Testis (tissue), 3 donors: ENCODE results near the gene NOA1. TPM values are rescaled to one million over a fixed set of nuclear protein-coding genes. Genes with fewer than 3 reads are reported as not detected.

Source experiments
- DNase-seq: peaks from one replicate; pipeline ENCODE4 v3.0.0-alpha.2; 2019
- H3K27ac ChIP-seq, 2 donors: fragments of 200-600 bp; sonication (generic); one replicate each; pipeline ENCODE4 v1.5.1; 2019
- H3K27me3 ChIP-seq: fragments of 200-600 bp; sonication (generic); one replicate; pipeline ENCODE4 v1.5.1; 2019
- H3K36me3 ChIP-seq: fragments of 200-600 bp; sonication (generic); one replicate; pipeline ENCODE4 v1.5.1; 2017; ENCODE audit warnings: low read depth; ENCODE audit errors: missing control alignments
- H3K4me1 ChIP-seq: fragments of 200-600 bp; sonication (generic); one replicate; pipeline ENCODE4 v1.5.1; 2019
- H3K4me3 ChIP-seq, 2 donors: fragments of 200-600 bp; sonication (generic); one replicate each; pipeline ENCODE4 v1.5.1; 2017 to 2019
- H3K9me3 ChIP-seq: fragments of 200-600 bp; sonication (generic); one replicate; pipeline ENCODE4 v1.5.1; 2017
- CTCF ChIP-seq, 3 experiments: fragments of 450-650 bp in 2 of 3; fragments of 200-600 bp in 1 of 3; sonication (generic) in 1 of 3; IDR thresholded peaks; one replicate each; pipeline ENCODE4 v1.5.1; 2016 to 2019; ENCODE audit warnings: antibody characterized with exemption in 3 of 3, mild to moderate bottlenecking in 2 of 3, moderate library complexity in 1 of 3
- POLR2A ChIP-seq: fragments of 450-650 bp; IDR thresholded peaks from one replicate; pipeline ENCODE4 v1.6.1; 2017; ENCODE audit warnings: antibody characterized with exemption, mild to moderate bottlenecking, moderate library complexity
- whole genome bisulfite sequencing, 2 donors: methylation state at CpG; one replicate each; pipeline ENCODE4 v1.1.5; 2018; 5-methylcytosine and 5-hydroxymethylcytosine counted together
- intact Hi-C: fragments of 100-400 bp; cut with DNase I; formaldehyde crosslinking; loops from one replicate; pipeline ENCODE4 v1.15.1; 2023; ENCODE audit warnings: low total_unique reads
- polyA plus RNA-seq: library from polyadenylated mRNA; stranded (reverse); fragments of 350-450 nt; fragmentation: Illumina TruSeq; extraction: RNeasy Lipid Tissue Mini Kit (QIAGEN cat#74804); gene quantifications from one replicate; pipeline ENCODE4 v1.2.3, GENCODE V29; 2014; ENCODE audit warnings: low read depth, low replicate concordance; ENCODE audit not compliant: insufficient read depth
- total RNA-seq, 2 donors: library from RNA; depleted of rRNA; stranded (reverse); fragments of >200 nt; gene quantifications; one replicate each; pipeline ENCODE4 v1.2.3, GENCODE V29; 2016

Gene NOA1
- total and polyA plus RNA-seq, 3 donors from 2014 or later: 13.7 to 18.1 (median 16.9) TPM

- intact Hi-C loops: no loop called here
- Histone ChIP-seq H3K27me3 (no peaks in the 10 kb centered on the region), H3K36me3 (no peaks in the 10 kb centered on the region), H3K4me3 (no peak overlapping the region), H3K4me1 (no peaks in the 10 kb centered on the region), H3K27ac (no peak overlapping the region), H3K9me3 (no peaks in the 10 kb centered on the region)
- no peak for TF ChIP-seq POLR2A
- TF ChIP-seq CTCF (IDR thresholded peaks at IDR 0.05): no peak
- no peak for DNase-seq
- WGBS, 2 donors: 64 to 81% methylated on average over 4 of the region's 4 CpGs
Measured at GRCh38 chr4:57013543-57014120, 36.2 kb upstream of the NOA1 start.

DNA sequence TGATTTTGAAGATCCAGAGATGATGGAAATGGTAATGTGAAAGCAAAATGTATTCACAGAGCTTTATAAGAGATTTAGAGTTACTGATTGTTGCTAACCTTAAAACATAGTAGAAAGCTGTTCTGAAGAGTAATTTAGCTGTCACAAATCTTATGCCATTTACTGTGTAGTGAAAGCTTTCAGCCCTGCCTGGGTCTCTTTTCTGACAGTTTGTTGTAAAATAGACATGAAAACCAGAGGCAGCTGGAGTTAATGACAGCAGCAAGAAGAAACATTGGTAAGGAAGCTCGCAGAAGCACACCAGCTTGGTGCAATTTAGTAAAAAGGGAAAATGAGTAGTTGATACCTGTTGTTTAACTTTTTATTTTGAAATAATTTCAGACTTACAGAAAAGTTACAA, 22.3 kb upstream of the NOA1 start:
- Histone ChIP-seq H3K36me3 (no peaks in the 10 kb centered on the region), H3K27me3 (no peaks in the 10 kb centered on the region), H3K4me1 (peaks cover 6% of the 10 kb centered on the region), H3K4me3 (no peak overlapping the region), H3K27ac (no peak overlapping the region), H3K9me3 (no peaks in the 10 kb centered on the region)
- no peak for TF ChIP-seq CTCF (IDR thresholded peaks at IDR 0.05)
- TF ChIP-seq POLR2A: no peak
- DNase-seq: no peak
- WGBS, 2 donors: 88% methylated on average over 1 of the region's 1 CpG
- intact Hi-C loops: no loop called here

GRCh38 chr4:56995525-56995924, 18.1 kb upstream of the NOA1 start:
- no peak overlapping the region for H3K4me3 ChIP-seq
- H3K4me1 ChIP-seq: peaks cover 6% of the 10 kb centered on the region
- H3K9me3 ChIP-seq: no peaks in the 10 kb centered on the region
- peak; percentile 89 for DNase-seq
- WGBS, 2 donors: 42 to 45% methylated on average over 7 of the region's 7 CpGs
- no peaks in the 10 kb centered on the region for H3K36me3 ChIP-seq
- intact Hi-C loops: no loop called here
- H3K27ac ChIP-seq: peak overlapping the region; percentile 52 to 70
- no peak for TF ChIP-seq POLR2A
- no peak for TF ChIP-seq CTCF (IDR thresholded peaks at IDR 0.05)
- H3K27me3 ChIP-seq: no peaks in the 10 kb centered on the region

DNA sequence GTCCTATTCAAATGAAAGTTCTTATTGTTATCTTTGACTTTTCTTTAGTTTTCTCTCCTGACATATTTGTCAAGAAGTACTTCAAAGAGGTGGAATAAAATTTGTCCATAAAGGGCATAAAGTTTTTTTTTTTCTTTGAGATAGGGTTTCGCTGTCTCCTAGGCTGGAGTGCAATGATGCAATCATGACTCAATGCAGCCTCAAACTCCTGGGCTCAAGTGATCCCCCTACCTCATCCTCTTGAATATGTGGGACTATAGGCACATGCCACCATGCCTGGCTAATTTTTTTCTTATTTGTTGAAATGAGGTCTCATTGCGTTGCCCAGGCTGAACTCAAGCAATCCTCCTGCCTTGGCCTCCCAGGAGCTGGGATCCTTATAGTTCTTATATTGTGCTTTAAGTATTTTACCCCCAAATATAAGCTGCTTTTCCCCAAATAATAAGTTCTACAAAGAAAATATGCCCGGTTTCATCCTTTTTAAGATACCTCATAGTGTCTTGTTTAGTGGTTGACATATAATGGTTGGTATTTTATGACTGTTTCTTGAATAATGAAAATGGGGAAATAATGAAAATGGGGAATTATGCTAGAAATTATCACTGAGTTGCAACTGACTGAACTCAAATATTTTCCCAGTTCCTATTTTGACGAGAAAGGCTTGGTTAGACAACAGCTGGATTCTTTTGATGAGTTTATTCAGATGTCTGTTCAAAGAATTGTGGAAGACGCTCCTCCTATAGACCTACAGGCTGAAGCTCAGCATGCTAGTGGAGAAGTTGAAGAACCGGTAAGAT, 12.9 kb upstream of the NOA1 start:
- Histone ChIP-seq H3K9me3 (no peaks in the 10 kb centered on the region), H3K36me3 (no peaks in the 10 kb centered on the region), H3K27ac (no peak overlapping the region), H3K4me1 (no peaks in the 10 kb centered on the region), H3K4me3 (no peak overlapping the region), H3K27me3 (no peaks in the 10 kb centered on the region)
- intact Hi-C loops: no loop called here
- no peak for DNase-seq
- TF ChIP-seq POLR2A (no peak), CTCF (IDR thresholded peaks at IDR 0.05) (no peak)
- 88 to 89% methylated on average over 6 of the region's 6 CpGs for WGBS, 2 donors
